Mammary epithelial cell (primary cell): ENCODE results near the gene TFCP2L1.

Source experiments
- EZH2 ChIP-seq: IDR thresholded peaks from 2 replicates; pipeline ENCODE4 v1.6.1; 2012; ENCODE audit warnings: low read length, inconsistent platforms, borderline replicate concordance
- TF ChIP-seq, protein P1 (sequence below), 2 donors: IDR thresholded peaks in 1 of 2; conservative IDR thresholded peaks in 1 of 2; 2 replicates each; pipeline ENCODE4 v1.5.1; 2011 to 2012; ENCODE audit warnings: inconsistent platforms in 2 of 2, low read length in 2 of 2, mild to moderate bottlenecking in 2 of 2, control low read depth in 1 of 2, low read depth in 1 of 2; ENCODE audit not compliant: insufficient read depth in 1 of 2; ENCODE audit errors: extremely low read depth in 1 of 2

DNA sequence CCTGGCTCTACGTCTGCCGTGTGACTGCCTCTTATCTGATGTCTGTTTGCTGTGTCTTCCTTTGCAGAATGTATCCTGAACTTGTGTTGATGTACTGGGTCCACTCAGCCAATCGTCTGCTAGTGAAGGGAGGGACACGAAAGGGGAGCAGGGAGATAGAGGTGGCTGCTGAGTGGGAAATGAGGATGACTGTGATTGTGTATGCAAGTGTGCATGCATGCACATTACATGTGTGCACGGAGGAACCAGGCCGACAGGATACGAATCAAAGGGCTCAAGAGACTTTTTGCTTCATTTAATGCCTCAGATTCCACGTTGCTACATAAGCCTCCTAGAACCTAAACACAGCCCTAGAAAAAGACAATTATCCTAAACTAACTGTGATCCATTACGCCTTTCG lies 111.2 kb downstream of the TFCP2L1 start:
- TF ChIP-seq, protein P1, sequence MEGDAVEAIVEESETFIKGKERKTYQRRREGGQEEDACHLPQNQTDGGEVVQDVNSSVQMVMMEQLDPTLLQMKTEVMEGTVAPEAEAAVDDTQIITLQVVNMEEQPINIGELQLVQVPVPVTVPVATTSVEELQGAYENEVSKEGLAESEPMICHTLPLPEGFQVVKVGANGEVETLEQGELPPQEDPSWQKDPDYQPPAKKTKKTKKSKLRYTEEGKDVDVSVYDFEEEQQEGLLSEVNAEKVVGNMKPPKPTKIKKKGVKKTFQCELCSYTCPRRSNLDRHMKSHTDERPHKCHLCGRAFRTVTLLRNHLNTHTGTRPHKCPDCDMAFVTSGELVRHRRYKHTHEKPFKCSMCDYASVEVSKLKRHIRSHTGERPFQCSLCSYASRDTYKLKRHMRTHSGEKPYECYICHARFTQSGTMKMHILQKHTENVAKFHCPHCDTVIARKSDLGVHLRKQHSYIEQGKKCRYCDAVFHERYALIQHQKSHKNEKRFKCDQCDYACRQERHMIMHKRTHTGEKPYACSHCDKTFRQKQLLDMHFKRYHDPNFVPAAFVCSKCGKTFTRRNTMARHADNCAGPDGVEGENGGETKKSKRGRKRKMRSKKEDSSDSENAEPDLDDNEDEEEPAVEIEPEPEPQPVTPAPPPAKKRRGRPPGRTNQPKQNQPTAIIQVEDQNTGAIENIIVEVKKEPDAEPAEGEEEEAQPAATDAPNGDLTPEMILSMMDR (conservative IDR thresholded peaks at IDR 0.05 in 1 of 2, IDR thresholded peaks at IDR 0.05 in 1 of 2; ENCODE audit: extremely low read depth in 1 of 2, insufficient read depth in 1 of 2, low read depth in 1 of 2, low read length in 2 of 2), result no peak
- no peak for TF ChIP-seq EZH2
